Astrocyte (in vitro differentiated cells and primary cell): Measurements from ENCODE around the gene MAP2K3. TPM values are rescaled to one million over a fixed set of nuclear protein-coding genes. Genes with fewer than 3 reads are reported as not detected.

Source experiments
- DNase-seq: peaks from one replicate; pipeline ENCODE4 v3.0.0-alpha.2; 2010; ENCODE audit warnings: low read depth
- FAIRE-seq: peaks from 2 replicates; lab custom pipeline; 2011; peaks lifted over from hg19 to GRCh38; lab: Jason Lieb, UNC
- H2AFZ ChIP-seq: 2 replicates; pipeline ENCODE4 v1.6.0; 2012; ENCODE audit warnings: low read depth, low read length, inconsistent platforms
- H3K27ac ChIP-seq: 2 replicates; pipeline ENCODE4 v1.5.1; 2011; ENCODE audit warnings: low read depth, low read length, inconsistent platforms
- H3K27me3 ChIP-seq: 2 replicates; pipeline ENCODE4 v1.6.0; 2011; ENCODE audit warnings: low read length, inconsistent platforms; ENCODE audit not compliant: insufficient read depth
- H3K36me3 ChIP-seq: 2 replicates; pipeline ENCODE4 v1.5.1; 2011; ENCODE audit warnings: low read length, inconsistent platforms; ENCODE audit not compliant: insufficient read depth
- H3K4me1 ChIP-seq: 2 replicates; pipeline ENCODE4 v1.5.1; 2011; ENCODE audit warnings: low read length, inconsistent platforms; ENCODE audit not compliant: insufficient read depth
- H3K4me2 ChIP-seq: 2 replicates; pipeline ENCODE4 v1.6.0; 2012; ENCODE audit warnings: low read length, inconsistent platforms
- H3K4me3 ChIP-seq: 2 replicates; pipeline ENCODE4 v1.5.1; 2011; ENCODE audit warnings: low read depth, mild to moderate bottlenecking, low read length, inconsistent platforms; ENCODE audit not compliant: insufficient read depth
- H3K79me2 ChIP-seq: 2 replicates; pipeline ENCODE4 v1.6.0; 2012; ENCODE audit warnings: mild to moderate bottlenecking, low read length, inconsistent platforms; ENCODE audit not compliant: insufficient read depth
- H3K9ac ChIP-seq: 2 replicates; pipeline ENCODE4 v1.6.0; 2012; ENCODE audit warnings: mild to moderate bottlenecking, low read length, inconsistent platforms
- H3K9me3 ChIP-seq: 2 replicates; pipeline ENCODE4 v1.5.1; 2012; ENCODE audit warnings: low read depth, mild to moderate bottlenecking, low read length, inconsistent platforms; ENCODE audit not compliant: insufficient read depth
- H4K20me1 ChIP-seq: 2 replicates; pipeline ENCODE4 v1.6.0; 2012; ENCODE audit warnings: low read length, inconsistent platforms; ENCODE audit not compliant: insufficient read depth
- H3K27ac Mint-ChIP-seq: one replicate; pipeline ENCODE4 v1.8.0; 2021; ENCODE audit warnings: mild to moderate bottlenecking, mixed read lengths; ENCODE audit not compliant: unreplicated experiment
- H3K27me3 Mint-ChIP-seq: one replicate; pipeline ENCODE4 v1.8.0; 2021; ENCODE audit warnings: low read depth, mixed read lengths; ENCODE audit not compliant: unreplicated experiment
- H3K36me3 Mint-ChIP-seq: one replicate; pipeline ENCODE4 v1.8.0; 2021; ENCODE audit warnings: low read depth, mixed read lengths; ENCODE audit not compliant: unreplicated experiment
- H3K4me1 Mint-ChIP-seq: one replicate; pipeline ENCODE4 v1.8.0; 2021; ENCODE audit warnings: low read depth, mixed read lengths; ENCODE audit not compliant: unreplicated experiment
- H3K4me3 Mint-ChIP-seq: one replicate; pipeline ENCODE4 v1.8.0; 2021; ENCODE audit warnings: mild to moderate bottlenecking, moderate library complexity, mixed read lengths; ENCODE audit not compliant: unreplicated experiment
- H3K9me3 Mint-ChIP-seq: one replicate; pipeline ENCODE4 v1.8.0; 2021; ENCODE audit warnings: mild to moderate bottlenecking, mixed read lengths; ENCODE audit not compliant: unreplicated experiment
- CTCF ChIP-seq: IDR thresholded peaks from 2 replicates; pipeline ENCODE4 v1.5.1; 2011; ENCODE audit warnings: low read depth, mild to moderate bottlenecking, inconsistent platforms, low read length, moderate library complexity; ENCODE audit not compliant: insufficient read depth
- EZH2 ChIP-seq: IDR thresholded peaks from 2 replicates; pipeline ENCODE4 v1.6.1; 2012; ENCODE audit warnings: mild to moderate bottlenecking, low read length, inconsistent platforms; ENCODE audit not compliant: insufficient read depth
- total RNA-seq: library from RNA; stranded (reverse); gene quantifications from 2 replicates; pipeline ENCODE4 v1.2.1, GENCODE V29; 2021

Gene MAP2K3
- total RNA-seq, 1 donor from 2014 or later = 44.3 TPM

- DNase-seq (no peak), FAIRE-seq (no peak)
- Histone ChIP-seq H3K36me3 (no peaks in the 10 kb centered on the region), H3K9ac (no peak overlapping the region), H3K27ac (no peak overlapping the region), H3K4me3 (no peak overlapping the region), H3K4me1 (peaks cover 4% of the 10 kb centered on the region), H2AFZ (no peak overlapping the region), H3K27me3 (no peaks in the 10 kb centered on the region), H3K4me2 (no peak overlapping the region), H3K9me3 (no peaks in the 10 kb centered on the region), H4K20me1 (no peaks in the 10 kb centered on the region), H3K79me2 (no peaks in the 10 kb centered on the region)
- H3K27ac Mint-ChIP-seq = no peak overlapping the region
- H3K36me3 Mint-ChIP-seq = no peaks in the 10 kb centered on the region
- TF ChIP-seq CTCF (no peak), EZH2 (no peak)
- peaks cover 10% of the 10 kb centered on the region for H3K27me3 Mint-ChIP-seq
- H3K9me3 Mint-ChIP-seq = no peaks in the 10 kb centered on the region
- H3K4me1 Mint-ChIP-seq = peaks cover 2% of the 10 kb centered on the region
- no peak overlapping the region for H3K4me3 Mint-ChIP-seq
Observed at GRCh38 chr17:21258593-21258992, 25.9 kb upstream of the MAP2K3 start.

DNA sequence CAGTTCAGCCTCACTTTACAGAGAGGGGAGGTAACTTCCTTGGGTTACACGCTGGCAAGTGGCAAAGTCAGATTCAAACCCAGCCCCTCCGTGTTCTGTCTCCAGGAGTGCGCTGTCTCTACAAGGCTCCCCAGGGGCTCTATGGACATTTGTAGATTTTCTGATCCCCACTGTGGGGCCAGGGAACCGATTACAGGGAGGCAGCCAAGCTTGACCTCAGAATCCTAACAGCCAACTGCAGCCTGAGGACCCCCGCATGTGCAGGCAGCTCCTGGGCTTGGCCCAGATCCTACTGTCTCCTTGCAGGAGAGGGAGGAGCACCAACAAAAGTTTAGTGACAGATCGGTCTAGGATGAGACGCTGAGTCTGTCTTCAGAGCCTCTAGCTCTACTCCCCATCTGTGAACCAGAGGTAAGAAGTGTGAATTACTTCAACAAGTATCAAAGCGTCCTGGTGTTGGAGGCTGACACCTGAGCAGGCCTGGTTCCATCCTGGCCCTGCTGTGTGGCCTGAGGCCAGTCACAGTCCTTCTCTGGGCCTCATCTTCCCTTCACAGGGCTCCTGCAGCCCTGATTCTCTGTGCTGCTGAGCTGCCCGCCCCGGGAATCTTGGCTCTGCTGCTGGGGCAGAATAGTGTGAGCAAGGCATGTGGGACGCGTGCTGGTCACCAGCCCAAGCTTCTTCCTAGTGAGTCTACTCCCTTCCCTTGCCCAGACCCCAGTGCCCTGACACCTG lies 22.1 kb upstream of the MAP2K3 start:
- Mint-ChIP-seq H3K4me3 (no peak overlapping the region), H3K4me1 (no peaks in the 10 kb centered on the region), H3K9me3 (no peaks in the 10 kb centered on the region), H3K36me3 (no peaks in the 10 kb centered on the region), H3K27ac (no peak overlapping the region), H3K27me3 (peaks cover 21% of the 10 kb centered on the region)
- H3K27me3 ChIP-seq = no peaks in the 10 kb centered on the region
- H3K4me1 ChIP-seq = no peaks in the 10 kb centered on the region
- H3K36me3 ChIP-seq = no peaks in the 10 kb centered on the region
- H3K79me2 ChIP-seq = no peaks in the 10 kb centered on the region
- no peak for DNase-seq
- H3K27ac ChIP-seq = no peak overlapping the region
- H3K9ac ChIP-seq = no peak overlapping the region
- no peak overlapping the region for H3K4me2 ChIP-seq
- H3K9me3 ChIP-seq = no peaks in the 10 kb centered on the region
- no peak overlapping the region for H3K4me3 ChIP-seq
- no peaks in the 10 kb centered on the region for H4K20me1 ChIP-seq
- no peak overlapping the region for H2AFZ ChIP-seq
- TF ChIP-seq EZH2 = no peak
- TF ChIP-seq CTCF = no peak
- no peak for FAIRE-seq

DNA sequence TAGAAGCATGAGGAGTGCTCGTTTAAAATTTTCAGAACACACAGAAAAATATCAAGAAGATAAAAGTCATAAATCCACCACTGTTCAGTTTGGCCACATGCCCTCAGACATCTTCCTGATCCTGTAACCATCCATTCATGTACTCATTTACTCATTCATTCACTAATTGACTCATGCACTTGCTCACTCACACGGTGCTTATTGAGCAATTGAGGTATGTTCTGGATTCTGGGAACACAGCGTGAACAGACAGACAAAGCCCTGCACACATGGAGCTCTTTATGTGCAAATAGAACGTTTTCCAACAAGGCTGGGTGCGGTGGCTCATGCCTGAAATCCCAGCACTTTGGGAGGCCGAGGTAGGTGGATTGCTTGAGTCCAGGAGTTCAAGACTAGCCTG lies 21.1 kb upstream of the MAP2K3 start:
- Mint-ChIP-seq H3K27me3 (peaks cover 18% of the 10 kb centered on the region), H3K4me1 (no peaks in the 10 kb centered on the region), H3K36me3 (no peaks in the 10 kb centered on the region), H3K27ac (no peak overlapping the region), H3K4me3 (no peak overlapping the region), H3K9me3 (no peaks in the 10 kb centered on the region)
- no peak overlapping the region for H3K9ac ChIP-seq
- no peak for TF ChIP-seq EZH2
- no peak for TF ChIP-seq CTCF
- H3K4me2 ChIP-seq = no peak overlapping the region
- FAIRE-seq (no peak), DNase-seq (peak; percentile 53)
- H3K27me3 ChIP-seq = no peaks in the 10 kb centered on the region
- H4K20me1 ChIP-seq = no peaks in the 10 kb centered on the region
- H3K79me2 ChIP-seq = no peaks in the 10 kb centered on the region
- no peaks in the 10 kb centered on the region for H3K36me3 ChIP-seq
- no peaks in the 10 kb centered on the region for H3K9me3 ChIP-seq
- no peaks in the 10 kb centered on the region for H3K4me1 ChIP-seq
- no peak overlapping the region for H3K27ac ChIP-seq
- H3K4me3 ChIP-seq = no peak overlapping the region
- no peak overlapping the region for H2AFZ ChIP-seq
